Measurements from ENCODE around the gene TNP2.

Gene TNP2

GRCh38 chr16:11276896-11277593 lies 7.9 kb upstream of the TNP2 start:
- DNase-seq = no peak

GRCh38 chr16:11276143-11276895 lies 7.2 kb upstream of the TNP2 start, which contains the start of gene PRM2:
Gene PRM2 (minus strand): TSS chr16:11276480. CDS start chr16:11276370, 110 bp downstream.
- DNase-seq = no peak

DNA sequence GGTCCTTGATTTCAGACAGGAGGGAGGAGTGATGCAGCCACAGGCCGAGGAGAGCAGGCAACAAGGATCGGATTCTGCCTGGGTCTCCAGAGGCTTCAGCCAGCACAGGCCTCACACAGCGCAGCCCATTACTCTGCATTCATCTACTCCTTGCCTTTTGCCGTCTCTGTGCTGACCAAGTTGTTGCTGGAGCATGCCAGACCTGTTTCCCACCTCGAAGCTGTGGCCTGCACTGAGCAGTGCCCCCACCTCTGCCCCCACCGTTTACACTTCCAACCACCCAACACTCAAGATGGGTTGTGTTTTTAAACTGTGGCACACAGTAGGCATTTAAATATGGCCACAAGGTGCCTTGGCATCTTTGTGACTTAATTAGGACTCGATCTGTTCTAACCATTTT lies 5.8 kb upstream of the TNP2 start:
- no peak for DNase-seq

GRCh38 chr16:11273721-11274324 lies 4.7 kb upstream of the TNP2 start:
- DNase-seq = no peak

GRCh38 chr16:11272921-11273720 lies 4.0 kb upstream of the TNP2 start, which contains the start of gene PRM3:
Gene PRM3 (minus strand): TSS chr16:11273629. CDS start chr16:11273595, 34 bp downstream.
- DNase-seq = no peak

DNA sequence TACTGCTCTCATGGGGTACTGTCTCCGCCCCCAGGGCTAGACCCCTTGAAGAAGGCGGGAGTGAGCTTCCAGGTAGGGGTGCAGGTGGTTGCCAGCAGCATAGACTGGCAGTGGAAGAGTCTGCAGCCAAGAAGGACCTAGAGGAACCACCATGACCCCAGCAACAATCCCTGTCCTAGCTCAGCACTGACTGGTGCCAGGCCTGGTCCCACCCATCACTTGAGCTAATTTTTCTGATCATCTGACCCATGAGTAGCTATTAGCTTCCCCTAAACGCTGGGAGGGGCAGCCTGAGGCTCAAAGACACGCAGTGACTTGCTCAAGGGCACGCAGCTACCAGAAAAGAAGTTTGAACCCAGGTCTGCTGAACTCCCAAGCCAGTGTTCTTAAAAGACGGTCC lies 3.4 kb upstream of the TNP2 start:
- DNase-seq = no peak

DNA sequence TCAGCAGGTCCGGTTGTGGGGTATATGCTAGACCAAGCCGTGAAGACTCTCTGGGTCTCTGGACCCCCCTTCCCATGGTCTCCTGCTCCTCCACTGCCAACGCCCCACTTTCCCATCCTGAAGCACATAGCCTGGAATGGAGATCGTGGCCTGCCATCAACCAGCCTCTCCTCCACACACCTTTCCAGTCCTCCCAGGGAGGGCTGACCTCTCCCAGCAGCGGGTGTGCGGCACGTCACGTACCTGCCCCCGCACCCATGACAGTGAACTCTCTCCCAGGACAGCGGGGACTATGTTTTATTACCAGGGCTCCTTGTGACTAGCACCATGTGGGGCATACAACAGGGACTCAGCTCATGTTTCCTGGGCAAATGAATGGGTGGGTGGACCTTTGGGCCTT lies 2.5 kb upstream of the TNP2 start:
- DNase-seq = no peak

- no peak for DNase-seq
Measured at GRCh38 chr16:11270602-11271162, 1.6 kb upstream of the TNP2 start.

GRCh38 chr16:11265124-11265523 lies 4.0 kb downstream of the TNP2 start:
- no peak for DNase-seq

DNA sequence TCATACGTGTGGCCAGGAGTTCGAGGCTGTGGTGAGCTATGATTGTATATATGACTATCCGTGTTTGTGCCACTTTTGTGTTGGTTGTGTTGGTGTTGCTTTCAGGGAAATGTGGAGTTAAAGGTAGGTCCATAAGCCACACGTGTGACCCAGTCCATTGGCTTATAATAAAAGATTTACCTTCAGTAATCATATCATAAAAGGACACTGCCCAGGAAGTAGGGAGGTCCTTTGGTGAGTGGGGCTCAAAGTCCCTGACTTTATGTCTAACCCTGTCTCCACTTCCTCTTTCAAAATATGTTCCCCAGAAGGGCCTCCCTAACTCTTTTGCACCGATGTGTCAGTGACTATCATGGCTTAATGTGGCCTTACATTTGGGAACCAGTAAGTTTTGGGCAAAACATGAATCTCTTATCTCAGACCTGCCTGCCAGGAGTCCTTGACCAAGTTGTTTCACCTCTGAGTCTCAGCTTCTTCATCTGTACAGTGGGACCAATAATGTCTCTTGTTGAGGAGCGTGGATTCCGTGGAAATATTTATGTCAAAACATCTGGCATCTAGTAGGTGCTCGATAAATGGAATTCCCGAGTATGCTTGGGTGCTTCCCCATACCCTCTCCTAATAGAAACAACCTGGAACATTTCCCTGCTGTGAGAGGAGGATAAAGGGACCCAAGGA lies 4.8 kb downstream of the TNP2 start:
- no peak for DNase-seq

- no peak for DNase-seq
Measured at GRCh38 chr16:11263737-11264136, 5.4 kb downstream of the TNP2 start.

DNA sequence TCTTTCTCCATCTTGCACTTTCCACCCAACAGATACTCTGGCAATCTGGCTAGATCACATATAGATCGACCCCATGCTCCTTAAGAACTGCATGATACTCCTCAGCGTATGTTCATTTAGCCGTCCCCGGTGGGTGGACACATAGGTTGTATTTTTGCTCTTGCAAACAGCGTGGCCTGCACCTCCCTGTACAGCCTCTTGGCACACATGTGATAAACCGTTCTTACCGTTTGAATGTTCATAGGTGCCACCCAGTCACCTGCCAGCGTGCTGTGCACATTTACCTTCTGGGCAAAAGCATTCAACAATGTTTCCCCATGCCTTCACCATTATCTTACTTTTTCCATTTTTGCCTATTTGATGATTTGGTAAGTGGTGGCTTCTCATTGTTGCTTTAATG lies 6.2 kb downstream of the TNP2 start:
- DNase-seq = no peak

GRCh38 chr16:11260596-11260966 lies 8.5 kb downstream of the TNP2 start:
- no peak for DNase-seq

DNA sequence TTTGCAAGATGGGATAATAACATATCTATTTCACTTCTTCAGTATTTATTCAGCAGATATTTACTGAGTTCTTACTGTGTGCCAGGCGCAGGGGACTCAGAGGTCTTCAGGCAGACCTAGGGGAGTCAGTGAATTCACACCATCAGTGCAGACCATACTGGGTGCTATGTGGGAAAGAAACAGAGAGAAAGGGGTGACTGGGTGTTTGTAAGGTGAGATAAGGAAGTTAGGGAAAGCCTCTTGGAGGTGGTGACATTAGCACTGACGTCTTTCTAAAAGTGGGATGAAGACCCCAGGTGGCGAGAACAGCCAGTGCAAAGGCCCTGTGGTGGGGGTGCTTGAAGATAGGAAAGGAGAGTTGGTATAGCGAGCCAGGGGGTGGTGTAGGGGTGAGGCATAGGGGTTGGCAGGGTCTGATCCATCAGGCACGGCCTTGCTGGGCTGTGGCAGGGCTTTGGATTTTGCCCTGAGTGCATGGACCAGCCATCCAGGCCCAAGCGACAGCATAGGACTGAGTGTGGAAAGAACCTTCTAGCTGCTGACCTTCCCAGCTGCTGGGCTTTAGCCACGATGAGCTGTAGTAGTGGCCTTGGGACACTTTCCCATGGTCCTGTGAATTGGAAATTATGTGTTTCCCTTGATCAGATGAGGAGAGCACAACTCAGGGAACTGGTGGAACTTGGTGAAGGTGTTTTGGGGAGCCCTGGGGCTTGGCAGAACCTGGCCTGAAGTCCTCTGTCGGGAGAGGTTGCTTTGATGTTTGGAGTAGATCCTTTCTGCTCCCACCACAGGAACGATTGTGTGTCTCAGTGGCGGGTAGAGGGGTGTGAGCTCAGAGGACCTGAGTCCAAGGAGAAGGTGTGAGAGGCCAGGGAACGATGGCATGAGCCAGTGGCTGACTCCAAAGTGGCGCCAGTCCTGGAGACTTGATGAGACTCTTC lies 9.2 kb downstream of the TNP2 start:
- no peak for DNase-seq

DNA sequence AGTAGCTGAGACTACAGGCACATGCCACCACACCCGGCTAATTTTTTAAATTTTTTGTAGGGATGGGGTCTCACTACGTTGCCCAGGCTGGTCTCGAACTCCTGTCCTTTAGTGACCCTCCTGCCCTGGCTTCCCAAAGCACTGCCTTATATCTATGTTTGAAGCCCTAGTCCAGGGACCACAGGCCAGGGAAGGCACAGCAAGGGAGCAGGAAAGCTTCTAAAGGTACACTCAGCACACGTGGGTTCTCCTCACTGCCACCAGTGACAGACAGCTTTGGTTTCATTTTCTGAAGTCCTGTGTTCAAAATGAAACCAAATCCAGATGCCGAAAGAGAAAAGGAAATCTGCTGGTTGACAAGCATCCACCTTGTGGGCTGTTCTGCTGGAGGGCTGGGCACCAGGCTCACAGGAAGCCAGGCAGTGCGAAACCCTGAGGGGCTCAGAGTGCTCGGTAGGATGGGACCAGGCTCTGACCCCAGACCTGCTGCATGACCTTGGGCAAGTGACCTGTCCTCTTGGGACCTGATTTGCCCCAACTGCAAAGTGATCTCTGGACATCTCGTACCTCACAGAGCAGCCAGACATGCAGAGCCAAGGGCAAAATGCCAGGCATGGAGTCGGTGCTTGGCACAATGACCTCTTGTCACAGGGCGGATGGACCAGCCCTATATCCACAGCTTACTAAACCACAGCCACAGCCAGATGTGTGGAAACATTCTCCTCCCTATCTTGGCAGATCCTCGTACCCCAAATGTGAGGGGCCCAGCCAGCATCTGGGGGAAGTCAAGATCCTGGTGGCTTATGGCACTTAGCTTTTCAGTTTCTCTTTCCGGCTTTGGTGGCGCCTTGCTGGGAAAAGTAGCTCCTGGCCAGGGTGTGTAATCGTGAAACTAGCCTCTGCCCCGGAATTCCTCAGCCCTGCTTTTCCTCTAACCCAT lies 10.3 kb downstream of the TNP2 start:
- DNase-seq = peak; percentile 90

DNA sequence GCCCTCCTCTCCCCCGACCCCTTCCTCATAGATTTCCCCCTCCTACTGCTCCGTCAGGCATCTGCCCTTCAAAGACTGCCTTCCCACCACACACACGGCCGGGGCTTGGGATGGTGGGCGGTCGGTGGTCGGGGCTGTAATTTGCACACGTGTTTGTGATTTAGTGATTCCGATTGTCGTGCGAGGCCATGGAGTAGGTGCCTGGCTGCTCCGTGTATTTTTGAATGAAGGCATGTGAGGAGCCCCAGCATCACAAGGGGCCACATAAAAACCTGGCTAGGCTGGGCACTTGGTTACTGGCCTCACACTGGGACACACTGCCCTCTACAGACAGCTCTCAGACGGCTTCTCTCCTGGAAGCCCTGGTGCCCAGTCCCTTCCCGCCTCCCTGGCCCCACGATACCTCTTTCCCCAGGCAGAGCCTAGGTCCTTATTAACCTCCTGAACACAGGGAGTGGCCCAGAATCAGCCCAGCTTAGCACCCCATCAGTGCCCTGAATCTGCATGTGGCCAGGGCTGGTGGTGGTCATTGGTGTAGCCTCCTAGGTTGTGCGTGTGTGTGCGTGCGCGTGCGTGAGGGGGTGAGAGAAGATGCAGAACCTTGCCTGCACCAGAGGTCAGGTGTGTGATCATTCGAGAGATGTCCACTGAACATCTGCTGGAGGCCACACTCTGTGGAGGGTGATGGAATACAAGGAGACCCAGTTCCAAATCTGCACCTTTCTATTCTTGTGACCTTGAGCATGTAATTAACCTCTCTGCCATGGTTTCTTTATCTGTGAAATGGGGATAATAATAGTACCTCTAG lies 11.8 kb downstream of the TNP2 start:
- peak; percentile 77 for DNase-seq

GRCh38 chr16:11256661-11257130 lies 12.4 kb downstream of the TNP2 start:
- no peak for DNase-seq

DNA sequence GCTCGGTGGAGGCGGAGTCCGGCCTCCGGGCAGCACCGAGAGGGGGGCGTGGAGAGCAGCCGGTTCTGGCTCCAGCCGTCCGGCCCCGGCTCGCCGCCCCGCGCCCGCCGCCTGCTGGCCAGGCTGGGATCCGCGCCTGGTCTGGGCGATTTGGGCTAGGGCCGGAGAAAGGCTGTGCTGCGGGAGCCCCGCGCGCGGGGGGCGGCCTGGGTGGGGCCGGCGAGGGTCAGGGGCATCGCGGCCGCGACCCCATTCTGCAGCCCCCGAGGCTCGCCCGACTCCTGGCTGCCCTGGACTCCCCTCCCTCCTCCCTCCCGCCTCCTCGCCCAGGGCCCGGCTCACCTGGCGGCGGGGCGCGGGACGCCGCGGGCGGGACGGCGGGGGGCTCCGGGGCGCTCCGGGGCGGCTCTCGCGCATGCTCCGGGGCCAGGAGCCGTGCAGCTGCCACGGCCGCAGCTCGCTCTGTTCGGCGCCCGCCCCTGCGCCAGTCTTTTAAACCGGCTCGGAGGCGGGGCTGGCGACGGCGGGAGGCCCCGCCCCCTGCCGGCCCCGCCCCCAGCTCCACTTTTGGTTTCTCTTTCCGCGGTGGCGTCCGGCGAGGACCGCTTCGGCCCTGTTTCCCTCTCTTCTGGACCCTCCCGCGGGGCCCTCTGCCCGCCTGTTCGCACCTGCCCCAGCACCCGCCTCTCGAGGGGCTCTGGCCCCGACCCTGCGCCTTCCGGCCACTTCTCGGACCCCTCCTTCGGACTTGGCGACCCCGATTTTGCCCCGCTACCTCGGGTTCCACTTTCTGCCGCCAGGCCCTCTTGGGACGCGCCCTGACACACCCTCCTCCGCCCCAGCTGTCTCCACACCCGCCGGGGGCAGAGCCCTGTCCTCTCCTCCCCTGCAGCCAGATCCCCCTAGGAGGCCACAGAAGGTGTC lies 13.1 kb downstream of the TNP2 start, which contains the start of gene SOCS1:
Gene SOCS1 (minus strand): TSS at position 468 of the 924 bp plus-strand sequence. CDS start 726 bp downstream, outside the sequence.
- peak; percentile 95 for DNase-seq

All from RPMI8226 (cell line).